Fibroblast of the conjunctiva (primary cell): Measurements from ENCODE around the gene PLBD1.

Experiments
- DNase-seq: peaks from one replicate; pipeline ENCODE4 v3.0.0-alpha.2; 2010; ENCODE audit warnings: low read depth

PLBD1 gene

GRCh38 chr12:14505626-14506596, 61.8 kb downstream of the PLBD1 start:
- DNase-seq = no peak

GRCh38 chr12:14495326-14495725, 72.4 kb downstream of the PLBD1 start:
- no peak for DNase-seq

GRCh38 chr12:14482886-14483285, 84.8 kb downstream of the PLBD1 start:
- no peak for DNase-seq

DNA sequence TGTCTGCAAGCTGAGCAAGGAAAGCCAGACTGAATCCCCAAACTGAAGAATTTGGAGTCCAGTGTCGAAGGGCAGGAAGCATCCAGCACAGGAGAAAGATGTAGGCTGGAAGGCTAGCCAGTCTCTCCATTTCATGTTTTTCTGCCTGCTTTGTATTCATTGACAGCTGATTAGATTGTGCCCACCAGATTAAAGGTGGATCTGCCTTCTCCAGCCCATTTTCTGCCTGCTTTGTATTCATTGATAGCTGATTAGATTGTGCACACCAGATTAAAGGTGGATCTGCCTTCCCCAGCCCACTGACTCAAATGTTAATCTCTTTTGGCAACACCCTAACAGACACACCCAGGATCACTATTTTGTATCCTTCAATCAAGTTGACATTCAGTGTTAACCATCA, 85.3 kb downstream of the PLBD1 start:
- DNase-seq = no peak

DNA sequence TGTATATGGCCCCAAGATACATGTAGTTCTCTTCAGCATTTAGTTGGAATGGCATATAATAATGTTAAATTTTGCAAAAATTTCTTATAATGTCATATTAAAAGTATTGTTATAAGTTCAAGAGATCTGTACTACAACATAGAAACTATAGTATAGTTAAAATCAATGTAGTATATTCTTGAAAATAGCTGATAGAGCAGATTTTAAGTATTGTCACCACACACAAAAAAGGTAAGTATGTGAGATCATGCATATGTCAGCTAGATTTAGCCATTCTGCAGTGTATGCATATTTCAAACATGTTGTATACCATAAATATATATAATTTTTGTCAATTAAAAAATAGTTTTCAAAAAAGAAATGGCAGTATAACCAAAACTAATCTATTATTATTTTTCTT, 86.5 kb downstream of the PLBD1 start:
- DNase-seq = no peak

DNA sequence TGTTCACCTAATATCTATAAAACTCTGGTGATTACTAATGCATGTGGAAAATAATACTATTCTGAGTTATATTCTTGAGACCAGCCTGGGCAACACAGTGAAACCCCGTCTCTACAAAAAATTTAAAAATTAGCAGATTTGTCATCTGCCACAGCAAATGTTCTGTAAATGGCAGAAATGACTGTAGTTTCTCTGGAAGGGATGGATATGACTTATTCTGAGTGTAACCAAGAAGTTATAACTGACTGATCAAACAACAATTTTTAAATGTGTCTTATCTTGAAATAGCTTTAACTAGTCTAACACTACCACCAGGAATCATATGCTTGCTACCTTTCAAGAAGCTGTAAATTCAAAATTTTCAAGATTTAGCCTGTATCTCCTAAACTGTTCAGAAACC, 88.7 kb downstream of the PLBD1 start:
- DNase-seq = no peak

- no peak for DNase-seq
Measured at GRCh38 chr12:14473707-14474287, 93.9 kb downstream of the PLBD1 start.

GRCh38 chr12:14471497-14471896, 96.2 kb downstream of the PLBD1 start:
- DNase-seq = no peak

GRCh38 chr12:14460212-14460841, 107.4 kb downstream of the PLBD1 start:
- DNase-seq = no peak

GRCh38 chr12:14454098-14454907, 113.4 kb downstream of the PLBD1 start:
- no peak for DNase-seq
